HG03520 (cell line): ENCODE measurements around the gene PRKCE.

Source experiments
- ATAC-seq: cut with Tn5 transposase; IDR thresholded peaks from one replicate; pipeline ENCODE4 v1.9.1; 2021; ENCODE audit warnings: mild to moderate bottlenecking, moderate library complexity; ENCODE audit not compliant: unreplicated experiment

Gene PRKCE

GRCh38 chr2:46025676-46026075 is 374.2 kb downstream of the PRKCE start:
- no peak for ATAC-seq

GRCh38 chr2:46026431-46026830 is 375.0 kb downstream of the PRKCE start:
- ATAC-seq, result no peak

- no peak for ATAC-seq
These were observed 377.9 kb downstream of the PRKCE start for GRCh38 chr2:46029332-46029811.

- no peak for ATAC-seq
These were observed 378.9 kb downstream of the PRKCE start for GRCh38 chr2:46030330-46030729.

GRCh38 chr2:46032161-46032813 is 380.8 kb downstream of the PRKCE start:
- ATAC-seq, result no peak

- ATAC-seq, result no peak
These were observed 381.5 kb downstream of the PRKCE start for GRCh38 chr2:46032996-46033395.

GRCh38 chr2:46034535-46034934 is 383.1 kb downstream of the PRKCE start:
- ATAC-seq, result no peak

- ATAC-seq, result no peak
These were observed 385.5 kb downstream of the PRKCE start for GRCh38 chr2:46036929-46037328.

GRCh38 chr2:46039543-46040303 is 388.2 kb downstream of the PRKCE start:
- ATAC-seq, result no peak

GRCh38 chr2:46040563-46041155 is 389.2 kb downstream of the PRKCE start:
- ATAC-seq, result no peak

- no peak for ATAC-seq
These were observed 390.0 kb downstream of the PRKCE start for GRCh38 chr2:46041434-46041833.

GRCh38 chr2:46042207-46042637 is 390.7 kb downstream of the PRKCE start:
- ATAC-seq, result no peak

- ATAC-seq, result no peak
These were observed 391.2 kb downstream of the PRKCE start for GRCh38 chr2:46042711-46043110.

GRCh38 chr2:46045888-46046287 is 394.4 kb downstream of the PRKCE start:
- ATAC-seq, result no peak

- ATAC-seq, result no peak
These were observed 395.8 kb downstream of the PRKCE start for GRCh38 chr2:46047290-46047689.

- no peak for ATAC-seq
These were observed 397.2 kb downstream of the PRKCE start for GRCh38 chr2:46048693-46049092.

GRCh38 chr2:46050027-46050426 is 398.6 kb downstream of the PRKCE start:
- ATAC-seq, result no peak

- no peak for ATAC-seq
These were observed 399.0 kb downstream of the PRKCE start for GRCh38 chr2:46050489-46050888.

GRCh38 chr2:46051085-46051484 is 399.6 kb downstream of the PRKCE start:
- no peak for ATAC-seq

- no peak for ATAC-seq
These were observed 402.1 kb downstream of the PRKCE start for GRCh38 chr2:46053564-46053963.

- no peak for ATAC-seq
These were observed 405.1 kb downstream of the PRKCE start for GRCh38 chr2:46056541-46056940.

- no peak for ATAC-seq
These were observed 406.7 kb downstream of the PRKCE start for GRCh38 chr2:46058140-46058539.
